LNCaP clone FGC (cell line): ENCODE measurements around the gene PARP15.
A peak's percentile ranks its signal among the peaks of the same experiment; 100 is the strongest.
"Not testable (repeated sequence)": the region's sequence is repeated elsewhere in the genome, so short reads cannot be mapped to it uniquely, and the experiment has no call there.

Experiments
- DNase-seq: peaks from one replicate; pipeline ENCODE4 v3.0.0-alpha.2; 2011; ENCODE audit warnings: low read depth
- H3K4me3 ChIP-seq: 2 replicates; pipeline ENCODE4 v1.5.1; 2011; ENCODE audit warnings: mild to moderate bottlenecking, low read depth, low read length, control low read depth
- CTCF ChIP-seq: IDR thresholded peaks from 2 replicates; pipeline ENCODE4 v1.5.1; 2012; ENCODE audit warnings: mild to moderate bottlenecking; ENCODE audit not compliant: control insufficient read depth, insufficient read depth; ENCODE audit errors: extremely low read depth

PARP15 gene

DNA sequence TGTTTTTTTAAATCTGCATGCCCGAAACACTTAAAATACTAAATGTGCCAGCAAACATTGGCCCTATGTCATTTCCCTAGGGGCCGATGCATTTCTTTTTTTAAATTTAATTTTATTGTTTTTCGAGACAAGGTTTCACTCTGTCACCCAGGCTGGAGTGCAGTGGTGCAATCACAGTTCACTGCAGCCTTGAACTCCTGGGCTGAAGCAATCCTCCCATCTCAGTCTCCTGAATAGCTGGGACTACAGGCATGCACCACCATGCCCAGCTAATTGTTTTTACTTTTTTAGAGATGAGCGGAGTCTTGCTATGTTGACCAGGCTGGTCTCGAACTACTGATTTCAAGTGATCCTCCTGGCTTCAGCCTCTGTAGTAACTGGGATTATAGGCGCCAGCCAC lies 18.8 kb upstream of the PARP15 start:
- no peak for DNase-seq
- no peak overlapping the region for H3K4me3 ChIP-seq
- TF ChIP-seq CTCF = no peak

- H3K4me3 ChIP-seq = no peak overlapping the region
- TF ChIP-seq CTCF = no peak
- no peak for DNase-seq
These were observed 17.5 kb upstream of the PARP15 start for GRCh38 chr3:122559906-122560305.

GRCh38 chr3:122560680-122561079 lies 16.8 kb upstream of the PARP15 start:
- peak; percentile 86 for DNase-seq
- peak; percentile 84 for TF ChIP-seq CTCF
- H3K4me3 ChIP-seq = no peak overlapping the region

DNA sequence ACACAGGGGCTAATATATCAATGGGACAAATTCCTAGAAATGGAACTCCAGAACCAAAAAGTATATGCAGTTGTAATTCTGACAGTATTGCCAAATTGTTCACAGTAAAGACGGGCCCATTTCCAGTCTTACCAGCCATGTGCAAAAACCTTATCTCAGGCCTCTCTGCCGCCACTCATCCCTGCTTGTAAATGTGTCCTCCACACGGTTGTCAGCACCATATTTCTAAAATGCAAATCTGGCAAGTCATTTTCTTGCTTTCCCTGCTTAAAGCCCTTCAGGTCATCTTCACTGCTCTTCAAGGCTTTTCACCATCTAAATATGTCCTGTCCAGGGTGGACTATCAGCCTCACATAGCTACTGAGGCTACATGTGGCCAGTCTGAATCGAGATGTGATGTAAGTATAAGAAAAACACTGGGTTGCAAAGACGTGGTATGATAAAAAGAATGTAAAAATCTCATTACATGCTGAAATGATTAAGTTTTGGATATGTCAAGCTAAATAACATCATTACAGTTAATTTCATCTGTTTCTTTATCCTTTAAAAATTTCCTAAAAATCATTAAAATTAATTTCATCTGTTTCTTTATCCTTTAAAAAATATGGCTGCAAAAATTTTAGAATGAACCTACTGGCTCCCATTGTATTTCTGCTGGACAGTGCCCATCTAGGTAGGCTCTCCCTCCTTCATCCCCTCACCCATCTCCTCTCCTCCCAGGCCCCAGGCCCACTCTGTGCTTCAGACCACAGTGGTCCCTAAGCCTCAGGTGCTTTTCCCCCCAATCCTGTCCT lies 14.3 kb upstream of the PARP15 start:
- DNase-seq = no peak
- no peak for TF ChIP-seq CTCF
- peak overlapping the region; percentile 59 for H3K4me3 ChIP-seq

DNA sequence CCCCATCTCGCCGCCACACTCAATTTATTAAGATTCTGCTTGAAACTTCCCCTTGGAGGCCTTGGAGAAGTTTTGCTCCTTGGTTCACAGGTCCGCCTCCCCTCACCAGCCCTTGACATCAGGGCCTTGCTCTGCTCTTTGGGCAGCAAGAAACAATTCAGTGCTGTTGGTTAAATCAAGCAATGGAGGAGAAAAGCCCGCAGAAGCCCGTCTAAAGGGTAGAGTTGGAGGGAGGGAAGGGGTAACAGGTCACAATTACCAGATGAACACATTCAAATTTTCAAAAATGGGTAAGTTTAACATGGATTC lies 13.8 kb upstream of the PARP15 start:
- H3K4me3 ChIP-seq = peak overlapping the region; percentile 59
- TF ChIP-seq CTCF = no peak
- DNase-seq = no peak

GRCh38 chr3:122564155-122564912 lies 13.1 kb upstream of the PARP15 start, which contains the start of the genes DTX3L and PARP9:
DTX3L (plus strand) TSS chr3:122564338; CDS start chr3:122564427, 89 bp downstream.
PARP9 (minus strand) TSS chr3:122564300; CDS start chr3:122559620, 4,680 bp downstream.
- no peak for TF ChIP-seq CTCF
- peak within 1 kb of the TSS; percentile 59 for H3K4me3 ChIP-seq
- peak; percentile 33 for DNase-seq

GRCh38 chr3:122568131-122568530 lies 9.3 kb upstream of the PARP15 start:
- H3K4me3 ChIP-seq = not testable (repeated sequence)

More at GRCh38 chr3:122568131-122568530, 9.3 kb upstream of the PARP15 start:
- not testable (repeated sequence) for DNase-seq
